ENCODE results near the gene REPS2.

- TF ChIP-seq, protein P1, sequence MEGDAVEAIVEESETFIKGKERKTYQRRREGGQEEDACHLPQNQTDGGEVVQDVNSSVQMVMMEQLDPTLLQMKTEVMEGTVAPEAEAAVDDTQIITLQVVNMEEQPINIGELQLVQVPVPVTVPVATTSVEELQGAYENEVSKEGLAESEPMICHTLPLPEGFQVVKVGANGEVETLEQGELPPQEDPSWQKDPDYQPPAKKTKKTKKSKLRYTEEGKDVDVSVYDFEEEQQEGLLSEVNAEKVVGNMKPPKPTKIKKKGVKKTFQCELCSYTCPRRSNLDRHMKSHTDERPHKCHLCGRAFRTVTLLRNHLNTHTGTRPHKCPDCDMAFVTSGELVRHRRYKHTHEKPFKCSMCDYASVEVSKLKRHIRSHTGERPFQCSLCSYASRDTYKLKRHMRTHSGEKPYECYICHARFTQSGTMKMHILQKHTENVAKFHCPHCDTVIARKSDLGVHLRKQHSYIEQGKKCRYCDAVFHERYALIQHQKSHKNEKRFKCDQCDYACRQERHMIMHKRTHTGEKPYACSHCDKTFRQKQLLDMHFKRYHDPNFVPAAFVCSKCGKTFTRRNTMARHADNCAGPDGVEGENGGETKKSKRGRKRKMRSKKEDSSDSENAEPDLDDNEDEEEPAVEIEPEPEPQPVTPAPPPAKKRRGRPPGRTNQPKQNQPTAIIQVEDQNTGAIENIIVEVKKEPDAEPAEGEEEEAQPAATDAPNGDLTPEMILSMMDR (conservative IDR thresholded peaks at IDR 0.05; ENCODE audit: low read depth, low read length): no peak
- no peak for TF ChIP-seq EZH2 (IDR thresholded peaks at IDR 0.05; ENCODE audit: borderline replicate concordance, low read depth, low read length, poor library complexity, severe bottlenecking)
Measured at GRCh38 chrX:17095161-17095560, 148.7 kb downstream of the REPS2 start.

Data from A673 (cell line).